GM13976 (cell line): ENCODE data around the gene MUSTN1.

Experiments used
- DNase-seq: peaks from one replicate; pipeline ENCODE4 v3.0.0; 2012; ENCODE audit warnings: low spot score
- CTCF ChIP-seq: IDR thresholded peaks from 2 replicates; pipeline ENCODE4 v1.5.1; 2012; ENCODE audit warnings: borderline replicate concordance, mild to moderate bottlenecking; ENCODE audit not compliant: insufficient read depth; ENCODE audit errors: extremely low read depth, missing control alignments, control extremely low read depth
- in situ Hi-C: fragments of 300-500 bp; cut with MboI; formaldehyde crosslinking; loops from one replicate; pipeline ENCODE4 v1.12.0; 2022; ENCODE audit warnings: low sequenced_read_pairs, mixed read lengths, inconsistent platforms; ENCODE audit not compliant: unreplicated experiment

MUSTN1 gene

GRCh38 chr3:52838561-52839267, 3.9 kb upstream of the MUSTN1 start:
- no peak for DNase-seq
- in situ Hi-C loops, result no loop called here

GRCh38 chr3:52836986-52837385, 2.2 kb upstream of the MUSTN1 start:
- no peak for TF ChIP-seq CTCF
- no peak for DNase-seq
- in situ Hi-C loops, result no loop called here

More at GRCh38 chr3:52838561-52839267, 3.9 kb upstream of the MUSTN1 start:
- no peak for TF ChIP-seq CTCF

GRCh38 chr3:52836471-52836845, 1.6 kb upstream of the MUSTN1 start:
- no peak for DNase-seq
- TF ChIP-seq CTCF, result no peak
- in situ Hi-C loops, result no loop called here

- no peak for TF ChIP-seq CTCF
- in situ Hi-C loops, result no loop called here
- no peak for DNase-seq
Observed at GRCh38 chr3:52835766-52836470, 1.1 kb upstream of the MUSTN1 start.

GRCh38 chr3:52833202-52833601, 1.6 kb downstream of the MUSTN1 start:
- TF ChIP-seq CTCF, result no peak
- DNase-seq, result no peak
- in situ Hi-C loops, result no loop called here

GRCh38 chr3:52831500-52832301, 3.1 kb downstream of the MUSTN1 start:
- no peak for TF ChIP-seq CTCF
- no peak for DNase-seq
- in situ Hi-C loops, result no loop called here
